ENCODE data around the gene PPIG.

GRCh38 chr2:169670215-169670651, 86.1 kb downstream of the PPIG start:
- TF ChIP-seq, protein P1, sequence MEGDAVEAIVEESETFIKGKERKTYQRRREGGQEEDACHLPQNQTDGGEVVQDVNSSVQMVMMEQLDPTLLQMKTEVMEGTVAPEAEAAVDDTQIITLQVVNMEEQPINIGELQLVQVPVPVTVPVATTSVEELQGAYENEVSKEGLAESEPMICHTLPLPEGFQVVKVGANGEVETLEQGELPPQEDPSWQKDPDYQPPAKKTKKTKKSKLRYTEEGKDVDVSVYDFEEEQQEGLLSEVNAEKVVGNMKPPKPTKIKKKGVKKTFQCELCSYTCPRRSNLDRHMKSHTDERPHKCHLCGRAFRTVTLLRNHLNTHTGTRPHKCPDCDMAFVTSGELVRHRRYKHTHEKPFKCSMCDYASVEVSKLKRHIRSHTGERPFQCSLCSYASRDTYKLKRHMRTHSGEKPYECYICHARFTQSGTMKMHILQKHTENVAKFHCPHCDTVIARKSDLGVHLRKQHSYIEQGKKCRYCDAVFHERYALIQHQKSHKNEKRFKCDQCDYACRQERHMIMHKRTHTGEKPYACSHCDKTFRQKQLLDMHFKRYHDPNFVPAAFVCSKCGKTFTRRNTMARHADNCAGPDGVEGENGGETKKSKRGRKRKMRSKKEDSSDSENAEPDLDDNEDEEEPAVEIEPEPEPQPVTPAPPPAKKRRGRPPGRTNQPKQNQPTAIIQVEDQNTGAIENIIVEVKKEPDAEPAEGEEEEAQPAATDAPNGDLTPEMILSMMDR (IDR thresholded peaks at IDR 0.05): no peak
- no peak for TF ChIP-seq POLR2A (IDR thresholded peaks at IDR 0.05)
